Measurements from ENCODE around the gene KCTD13.
"Not testable (repeated sequence)": the region's sequence is repeated elsewhere in the genome, so short reads cannot be mapped to it uniquely, and the experiment has no call there.

Gene KCTD13

DNA sequence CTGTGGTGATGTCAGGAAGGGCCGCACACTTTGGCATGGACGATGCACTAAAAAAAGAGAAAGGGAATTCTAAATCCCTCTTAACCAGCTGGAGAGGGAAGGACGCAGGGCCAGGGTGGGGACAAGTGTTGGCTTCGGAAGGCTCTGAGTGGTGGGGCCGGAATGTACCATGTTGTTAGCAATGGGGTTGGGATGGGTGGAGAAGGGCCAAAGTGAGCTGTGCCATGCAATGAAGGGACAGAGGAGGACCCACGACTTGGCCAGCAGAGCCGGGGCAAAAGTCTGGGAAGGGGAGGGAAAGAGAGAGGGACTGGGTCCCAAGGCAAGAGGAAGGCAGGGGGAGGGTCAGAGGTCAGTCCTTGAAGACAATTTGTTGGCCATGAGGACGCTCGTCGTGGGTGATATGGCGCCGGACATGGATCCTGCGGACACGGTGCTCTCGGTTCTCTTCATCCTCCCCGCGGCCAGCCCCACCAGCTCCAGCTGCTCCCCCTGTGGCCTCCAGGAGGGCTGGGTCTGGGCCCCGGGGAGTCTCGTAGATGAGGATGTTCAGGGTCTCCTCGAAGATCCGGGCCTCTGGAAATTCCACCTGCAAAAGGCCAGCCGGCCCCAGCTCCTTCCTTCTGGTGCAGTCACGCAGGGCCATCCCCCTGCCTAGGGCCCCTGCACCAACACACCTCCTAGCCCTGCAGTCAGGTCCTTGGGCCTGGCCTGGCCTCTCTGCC, 19.3 kb downstream of the KCTD13 start:
- DNase-seq: no peak

DNA sequence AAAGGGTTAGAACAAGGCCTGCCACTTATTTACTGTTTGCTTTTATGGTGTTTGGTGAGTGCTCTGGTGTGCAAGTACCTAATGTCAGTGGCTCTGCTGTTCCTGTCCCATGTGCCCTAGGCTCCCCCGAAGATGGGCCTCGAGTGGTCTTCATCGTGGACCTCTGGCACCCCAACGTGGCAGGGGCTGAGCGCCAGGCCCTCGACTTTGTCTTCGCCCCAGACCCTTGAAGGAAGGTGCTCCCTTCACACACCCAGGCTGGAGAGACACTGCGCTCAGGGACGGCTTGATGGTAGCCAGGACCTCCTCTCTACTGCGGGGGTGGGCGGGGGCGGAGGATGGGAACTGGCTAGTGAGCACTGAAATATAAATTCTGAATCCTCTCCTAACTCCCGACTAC, 20.4 kb downstream of the KCTD13 start:
- no peak for DNase-seq

DNA sequence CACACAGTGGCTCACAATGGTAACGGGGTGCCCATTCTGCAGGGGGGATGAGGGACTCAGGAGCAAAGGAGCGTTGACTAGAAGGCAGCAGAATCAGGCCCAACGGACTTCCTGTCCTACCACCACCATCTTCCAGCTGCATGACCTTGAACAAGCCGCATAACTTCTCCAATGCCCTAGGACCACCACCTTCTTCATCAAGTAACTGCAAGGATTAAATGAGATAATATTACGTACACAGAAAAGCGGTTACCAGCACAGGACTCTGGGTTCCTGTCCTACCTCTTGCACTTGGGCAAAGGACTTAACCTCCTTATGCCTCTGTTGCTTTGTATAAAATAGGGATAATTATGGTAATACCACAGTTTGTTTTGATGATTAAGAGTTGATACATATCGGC, 21.1 kb downstream of the KCTD13 start:
- DNase-seq: no peak

DNA sequence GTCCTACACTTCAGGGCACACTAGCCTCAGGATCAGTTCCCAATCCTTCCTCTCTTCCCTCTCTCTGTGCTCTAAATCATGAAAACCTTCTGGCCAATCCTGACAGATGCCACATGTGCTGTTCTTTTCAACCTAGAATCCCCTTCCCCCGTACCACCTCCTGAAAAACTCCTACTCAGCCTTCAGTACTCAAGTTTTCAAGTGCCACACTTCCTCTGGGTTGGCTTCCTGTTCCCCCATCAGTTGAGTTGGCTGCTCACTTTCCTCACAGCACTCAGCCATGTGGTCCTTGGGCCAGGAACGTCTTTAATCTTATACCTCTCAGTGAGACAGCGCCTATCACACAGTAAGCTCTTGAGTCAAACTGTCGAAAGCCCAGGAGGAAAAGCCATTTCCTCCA, 22.4 kb downstream of the KCTD13 start:
- DNase-seq: no peak

DNA sequence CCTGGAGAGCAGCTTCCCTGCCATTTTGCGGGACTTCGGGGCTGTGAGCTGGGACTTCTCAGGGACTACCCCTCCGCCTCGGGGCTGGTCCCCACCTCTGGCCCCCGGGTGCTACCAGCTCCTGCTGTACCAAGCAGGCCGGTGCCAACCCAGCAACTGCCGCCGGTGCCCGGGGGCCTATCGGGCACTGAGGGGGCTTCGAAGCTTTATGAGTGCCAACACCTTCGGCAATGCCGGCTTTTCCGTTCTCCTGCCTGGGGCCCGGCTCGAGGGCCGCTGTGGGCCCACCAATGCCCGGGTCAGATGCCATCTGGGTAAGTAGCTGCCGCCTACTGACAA, 24.4 kb downstream of the KCTD13 start:
- no peak for DNase-seq

DNA sequence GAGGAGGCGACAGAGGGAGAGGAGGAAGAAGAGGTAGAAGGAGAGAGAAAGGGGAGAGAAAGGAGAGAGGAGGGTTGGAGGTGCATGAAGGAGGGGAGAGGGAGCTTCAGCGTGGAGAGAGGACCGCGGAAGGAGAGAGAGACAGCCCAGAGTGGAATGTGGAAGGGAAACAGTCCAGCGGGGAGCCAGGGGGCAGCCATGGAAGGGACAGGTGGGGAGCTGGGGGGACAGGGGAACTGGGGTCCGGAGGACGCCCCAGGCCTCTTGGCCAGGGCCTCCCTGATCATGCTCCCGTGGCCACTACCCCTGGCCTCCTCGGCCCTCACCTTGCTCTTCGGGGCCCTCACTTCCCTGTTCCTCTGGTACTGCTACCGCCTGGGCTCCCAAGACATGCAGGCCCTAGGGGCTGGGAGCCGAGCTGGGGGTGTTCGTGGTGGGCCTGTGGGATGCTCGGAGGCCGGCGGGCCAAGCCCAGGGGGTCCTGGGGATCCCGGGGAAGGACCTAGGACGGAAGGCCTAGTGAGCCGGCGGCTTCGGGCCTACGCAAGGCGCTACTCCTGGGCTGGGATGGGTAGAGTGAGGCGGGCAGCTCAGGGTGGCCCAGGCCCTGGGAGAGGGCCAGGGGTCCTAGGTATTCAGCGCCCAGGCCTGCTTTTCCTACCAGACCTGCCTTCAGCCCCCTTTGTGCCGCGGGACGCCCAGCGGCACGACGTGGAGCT, 25.0 kb downstream of the KCTD13 start:
- DNase-seq: no peak

DNA sequence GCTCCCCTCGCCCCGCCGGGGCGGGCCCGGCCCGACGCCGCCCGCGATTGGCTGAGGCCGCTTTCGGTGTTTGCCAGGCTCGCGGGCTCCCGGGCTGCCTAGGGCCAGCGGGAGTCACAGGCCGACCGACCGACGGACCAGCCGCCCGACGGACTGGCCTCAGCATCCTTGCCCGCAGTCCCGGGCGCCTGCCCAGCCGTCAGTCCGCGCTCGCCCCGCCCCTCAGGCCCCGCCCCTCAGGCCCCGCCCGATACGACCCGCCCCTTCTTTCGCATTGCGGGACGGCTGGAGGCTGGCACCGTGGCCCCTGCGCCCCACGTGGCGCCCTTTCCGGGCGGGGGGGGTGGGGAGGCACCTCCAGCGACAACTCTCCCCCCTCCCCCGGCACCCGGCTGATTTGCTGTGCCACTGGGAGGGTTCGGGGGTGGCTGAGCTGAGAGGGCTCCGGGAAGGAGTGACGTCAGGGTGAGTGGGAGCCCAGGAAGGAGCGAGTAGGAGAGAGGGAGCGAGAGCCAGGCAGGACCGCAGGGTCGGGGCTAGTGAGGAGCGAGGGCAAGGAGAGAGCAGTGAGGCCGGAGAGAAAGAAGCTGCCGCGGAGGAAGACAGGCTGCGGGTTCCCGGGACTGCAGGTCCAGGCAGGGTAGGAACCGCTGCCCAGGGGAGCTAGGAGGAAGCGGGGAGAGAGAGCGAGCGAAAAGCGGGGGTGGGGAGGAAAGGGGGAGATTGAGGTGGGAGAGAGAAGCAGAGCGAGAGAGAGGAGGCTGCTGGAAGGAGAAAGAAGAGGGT, 25.7 kb downstream of the KCTD13 start, which contains the start of gene ASPHD1:
TSS of gene ASPHD1 (plus strand) at position 387 of the 786 bp plus-strand sequence. CDS start 484 bp downstream, outside the sequence.
- DNase-seq: no peak

DNA sequence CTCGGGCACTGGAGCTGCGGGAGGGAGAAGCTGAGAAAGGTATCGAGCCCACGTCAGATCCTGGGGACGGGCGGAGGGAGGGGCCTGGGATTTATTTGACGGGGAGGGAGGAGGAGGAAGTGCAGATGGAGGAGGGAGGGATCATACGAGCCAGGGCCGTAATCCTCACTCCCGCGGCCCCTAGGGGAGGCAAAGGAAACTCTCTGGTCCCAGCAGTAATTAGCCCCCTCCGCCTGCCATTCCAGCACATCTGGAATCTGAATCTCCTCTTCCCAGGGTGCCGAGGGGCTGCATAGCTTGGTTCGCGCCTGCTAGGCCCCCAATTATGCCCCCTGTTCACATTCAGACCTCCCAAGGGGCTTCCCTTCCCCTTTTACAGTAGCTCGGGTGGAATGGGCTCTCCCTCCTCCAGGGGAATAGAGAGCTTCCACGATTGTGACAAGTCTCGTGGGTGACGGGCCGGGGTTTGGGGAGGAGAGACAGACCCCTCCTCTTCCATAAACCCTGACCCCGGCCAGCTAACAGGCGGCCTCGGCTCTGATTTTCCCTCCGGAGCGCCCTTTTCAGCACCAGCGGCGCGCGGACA, 26.4 kb downstream of the KCTD13 start, which contains the start of gene SEZ6L2:
TSS of gene SEZ6L2 (minus strand) at position 35 of the 586 bp plus-strand sequence. CDS start 531 bp downstream, outside the sequence.
- peak; percentile 85 for DNase-seq

DNA sequence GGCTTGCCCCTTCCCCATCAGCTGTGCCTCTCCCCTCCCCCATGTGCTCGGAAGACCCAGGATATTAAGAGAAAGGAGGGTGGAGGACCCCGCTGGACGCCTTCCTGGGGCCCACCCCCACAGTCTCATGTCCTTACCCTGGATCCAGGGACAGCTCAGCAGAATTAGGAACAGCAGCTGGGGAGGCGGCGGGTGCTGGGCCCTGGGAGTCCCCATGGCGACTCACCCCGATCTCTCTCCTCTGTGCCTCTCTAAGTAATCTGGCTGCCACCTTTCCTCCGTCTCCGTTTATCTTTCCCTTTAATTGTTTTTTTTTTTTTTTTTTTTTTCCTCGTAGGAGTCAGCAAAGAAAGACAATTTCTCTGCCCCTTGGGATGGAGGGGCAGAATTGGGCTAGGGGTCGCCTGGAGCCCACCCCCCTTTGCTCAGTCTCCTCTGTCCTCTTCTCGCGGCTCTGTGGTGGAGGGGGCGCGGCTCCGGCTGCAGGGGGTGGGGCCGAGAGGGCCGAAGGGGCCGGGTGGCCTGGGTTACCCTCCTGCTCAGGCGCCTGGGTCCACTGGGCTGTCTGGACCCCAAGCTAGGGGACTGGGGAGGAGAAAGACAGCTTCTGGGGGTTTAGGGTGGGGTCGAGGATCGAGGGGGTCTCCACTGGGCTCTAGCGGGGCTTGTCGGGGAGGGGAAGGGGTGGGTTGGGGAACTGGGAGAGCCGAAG, 27.1 kb downstream of the KCTD13 start:
- DNase-seq: no peak

DNA sequence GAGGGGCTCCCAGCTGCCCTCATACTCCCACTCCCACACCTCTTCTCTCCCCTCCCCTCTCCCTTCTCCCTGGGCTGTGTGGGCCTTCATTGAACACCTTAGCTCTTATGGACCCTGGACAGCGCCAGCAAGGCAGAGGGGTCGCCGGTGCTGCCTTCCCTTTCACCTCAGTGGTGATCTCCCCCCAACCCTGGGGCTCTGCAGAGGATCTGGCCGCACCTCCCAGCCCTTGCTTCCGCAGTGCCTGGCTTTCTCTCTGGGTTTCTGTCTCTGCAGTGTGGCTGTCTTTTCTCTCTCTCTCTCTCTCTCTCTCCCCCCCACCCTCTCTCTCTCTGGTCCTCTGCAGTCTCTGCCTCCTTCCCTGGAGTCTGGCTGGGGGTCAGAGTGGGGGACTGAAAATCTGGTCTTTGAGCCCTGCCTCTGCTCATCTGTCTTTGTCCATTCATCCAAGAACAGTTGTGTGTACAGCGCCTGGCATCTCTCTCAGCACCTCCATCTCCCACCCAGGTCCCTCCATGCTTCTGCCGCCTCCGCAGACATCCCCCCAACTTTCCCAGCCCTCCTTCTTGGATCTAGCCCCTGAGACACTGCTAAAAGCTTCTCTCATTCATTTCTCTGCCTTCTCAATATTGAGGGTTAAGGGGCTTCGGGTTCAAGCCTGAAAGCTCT, 27.8 kb downstream of the KCTD13 start:
- no peak for DNase-seq

DNA sequence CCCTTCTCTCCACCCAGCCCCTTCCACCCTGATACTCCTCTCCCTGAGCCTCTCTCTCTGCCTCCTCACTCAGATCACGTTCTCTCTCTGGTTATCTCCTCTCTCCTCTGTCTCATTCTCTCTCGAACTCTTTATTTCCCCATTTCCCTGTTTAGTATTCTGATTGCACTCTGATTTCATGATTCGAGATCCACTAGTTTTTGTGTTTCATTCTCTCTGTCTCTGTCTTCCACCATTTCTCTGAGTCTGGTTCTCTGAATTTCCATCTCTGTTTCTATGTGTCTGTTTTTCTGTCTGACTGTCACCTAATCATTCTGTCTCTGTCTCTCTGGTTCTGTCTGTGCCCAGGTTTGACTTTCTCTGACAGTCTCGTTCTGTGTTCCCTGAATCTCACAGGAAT, 28.7 kb downstream of the KCTD13 start:
- DNase-seq: no peak

DNA sequence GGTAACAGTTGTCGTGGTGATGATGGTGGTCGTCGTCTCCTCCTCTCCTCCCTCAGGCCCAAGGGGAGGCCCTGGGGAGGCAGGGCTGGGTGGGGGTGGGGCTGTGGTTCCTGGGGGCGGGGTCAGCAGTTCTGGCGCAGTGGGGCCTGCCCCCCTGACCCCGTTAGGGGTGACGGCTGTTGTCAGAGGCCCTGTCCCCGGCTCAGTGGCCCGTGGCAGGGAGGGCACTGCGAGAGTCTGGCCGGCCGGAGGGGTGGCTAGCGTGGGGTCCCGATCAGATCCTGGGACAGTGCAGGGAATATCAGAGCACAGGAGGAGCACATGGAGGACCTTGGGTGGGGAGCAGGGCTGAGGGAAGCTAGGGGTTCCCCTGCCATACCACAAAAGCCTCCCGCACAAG, 29.2 kb downstream of the KCTD13 start:
- no peak for DNase-seq

DNA sequence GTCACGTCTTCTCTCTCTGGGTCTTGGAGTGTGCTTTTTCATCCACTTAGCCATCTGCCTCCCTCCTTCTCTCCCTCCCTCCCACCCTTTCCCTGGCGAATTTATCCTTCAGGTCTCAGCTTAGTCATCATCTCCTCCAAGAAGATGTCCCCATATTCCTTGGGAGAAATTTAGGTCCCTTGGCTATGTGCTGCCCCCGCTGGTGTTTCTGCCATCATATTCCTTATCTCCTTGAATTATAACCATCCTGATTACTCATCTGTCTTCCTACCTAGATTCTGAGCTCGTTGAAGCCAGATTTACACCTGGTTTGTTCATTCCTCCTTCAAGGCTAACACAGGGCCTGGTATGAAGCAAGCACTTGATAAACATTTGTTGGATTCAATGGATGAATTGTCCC, 31.7 kb downstream of the KCTD13 start:
- no peak for DNase-seq

DNA sequence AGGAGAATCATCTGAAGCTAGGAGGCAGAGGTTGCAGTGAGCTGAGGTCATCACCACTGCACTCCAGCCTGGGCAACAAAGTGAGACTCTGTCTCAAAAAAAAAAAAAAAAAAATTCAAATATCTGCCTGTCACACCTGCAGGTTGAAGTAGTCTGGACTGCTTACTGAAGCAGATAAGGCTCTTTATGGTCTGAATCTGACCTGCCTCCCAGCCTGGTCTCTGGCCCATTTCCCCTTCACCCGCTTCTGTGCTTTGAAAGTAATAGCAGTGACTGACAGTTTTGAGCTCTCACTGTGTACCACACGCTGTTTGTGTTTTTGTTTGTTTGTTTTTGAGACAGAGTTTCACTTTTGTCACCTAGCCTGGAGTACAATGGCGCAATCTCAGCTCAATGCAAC, 32.5 kb downstream of the KCTD13 start:
- DNase-seq: no peak

DNA sequence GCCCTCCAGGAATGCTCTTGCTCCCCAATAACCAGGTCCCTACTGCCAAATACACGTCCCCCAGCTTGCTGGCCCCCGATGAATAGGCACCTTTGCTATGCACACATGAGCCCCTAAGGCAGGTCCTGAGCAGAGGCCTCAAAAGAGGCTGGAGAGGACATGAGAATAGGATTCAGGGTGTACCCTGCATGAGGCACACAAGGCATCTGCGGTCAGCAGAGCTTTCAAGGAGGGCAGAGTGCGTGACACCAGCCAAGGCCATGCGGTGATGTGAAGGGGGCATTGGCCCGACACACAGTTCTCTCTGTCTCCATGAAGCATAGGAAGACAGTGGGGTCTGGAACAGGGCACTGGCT, 33.6 kb downstream of the KCTD13 start:
- no peak for DNase-seq

DNA sequence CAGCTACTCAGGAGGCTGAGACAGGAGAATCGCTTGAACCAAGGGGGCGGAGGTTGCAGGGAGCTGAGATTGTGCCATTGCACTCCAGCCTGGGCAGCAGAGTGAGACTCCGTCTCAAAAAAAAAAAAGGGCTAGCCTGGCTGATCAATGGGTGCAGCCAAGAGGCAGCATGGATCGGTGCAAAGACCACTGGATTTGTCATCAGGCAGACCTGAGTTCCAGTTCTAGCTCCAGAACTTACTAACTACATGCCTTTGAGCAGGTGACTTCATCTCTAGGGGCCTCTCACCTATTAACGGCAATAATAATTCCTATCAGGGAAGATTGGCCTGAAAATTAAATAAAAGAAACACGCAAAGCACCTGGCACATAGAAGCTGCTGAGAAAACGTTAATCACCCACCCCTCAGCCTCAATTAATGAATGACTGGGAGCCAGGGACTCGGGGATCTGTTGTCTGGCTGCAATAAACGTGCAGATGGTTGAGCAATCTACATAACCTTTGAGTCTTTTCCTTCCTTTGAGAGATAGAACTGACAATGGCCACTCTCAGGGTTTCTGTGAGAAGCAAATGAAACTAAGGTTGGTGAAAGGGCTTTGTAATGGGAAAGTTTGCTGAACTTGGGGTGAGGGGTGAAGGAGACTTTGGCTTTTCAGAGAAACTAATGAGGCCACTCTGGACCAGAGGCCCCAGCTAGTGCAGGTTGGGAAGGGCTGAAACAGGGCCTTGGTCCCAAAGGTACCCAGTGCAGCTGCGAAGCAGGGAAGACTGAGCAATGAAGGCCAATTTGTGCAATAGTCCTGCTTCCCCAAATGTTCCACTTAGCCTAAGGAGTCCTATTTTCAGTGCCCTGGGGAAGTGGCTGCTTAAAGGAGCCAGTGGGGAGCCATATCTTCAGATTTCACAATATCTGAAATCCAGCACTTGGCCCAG, 34.2 kb downstream of the KCTD13 start:
- no peak for DNase-seq

DNA sequence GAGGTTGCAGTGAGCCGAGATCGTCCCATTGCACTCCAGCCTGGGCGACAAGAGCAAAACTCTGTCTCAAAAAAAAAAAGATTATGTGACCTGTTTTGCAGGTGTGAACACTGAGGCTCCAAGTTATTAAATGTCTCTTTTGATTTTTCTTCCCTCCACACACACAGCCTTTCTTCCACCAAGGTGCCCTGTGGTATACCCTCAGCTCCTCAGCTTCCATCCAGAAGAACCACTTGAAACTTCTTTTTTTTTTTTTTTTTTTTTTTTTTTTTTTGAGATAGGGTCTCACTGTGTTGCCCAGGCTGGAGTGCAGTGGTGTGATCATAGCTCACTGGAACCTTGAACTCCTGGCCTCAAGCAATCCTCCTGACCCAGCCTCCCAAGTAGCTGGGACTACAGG, 36.7 kb downstream of the KCTD13 start:
- DNase-seq: not testable (repeated sequence)

DNA sequence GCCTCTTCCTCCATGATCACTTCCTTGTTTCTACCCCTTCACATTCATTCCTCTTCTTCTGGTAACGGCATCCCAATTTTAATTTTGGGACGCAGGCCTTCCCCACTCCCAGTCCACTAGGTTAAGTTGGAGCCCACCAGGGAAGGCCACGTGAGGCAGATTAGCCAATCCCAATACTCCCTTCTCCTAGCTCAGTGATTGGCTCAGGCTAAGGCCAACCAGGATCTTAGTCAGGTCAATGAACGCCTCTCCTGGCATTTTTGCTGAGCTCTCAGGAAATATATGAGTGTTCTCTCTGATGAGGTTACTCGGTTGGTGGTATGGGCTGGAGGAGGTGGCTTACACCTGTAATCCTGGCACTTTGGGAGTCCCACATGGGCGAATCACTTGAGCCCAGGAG, 42.0 kb downstream of the KCTD13 start:
- DNase-seq: no peak

DNA sequence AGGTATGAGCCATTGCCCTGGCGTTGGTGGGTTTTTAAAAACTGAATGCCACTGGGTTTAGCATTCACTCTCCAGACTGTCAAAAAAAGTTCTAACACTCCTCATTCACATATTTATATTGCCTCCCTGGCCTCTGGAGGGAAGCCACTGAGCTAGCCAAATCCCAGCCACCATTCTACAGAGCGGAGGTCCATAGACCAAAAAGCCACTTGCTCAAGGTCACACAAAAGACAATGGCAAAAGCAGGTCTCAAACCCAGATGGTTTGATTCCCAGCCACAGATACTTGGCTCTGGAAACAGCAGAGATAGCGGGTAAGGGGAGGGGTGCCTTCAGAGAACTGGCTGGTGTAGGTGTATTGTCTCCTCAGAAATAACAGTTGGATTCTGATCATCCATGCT, 45.0 kb downstream of the KCTD13 start:
- DNase-seq: no peak

DNA sequence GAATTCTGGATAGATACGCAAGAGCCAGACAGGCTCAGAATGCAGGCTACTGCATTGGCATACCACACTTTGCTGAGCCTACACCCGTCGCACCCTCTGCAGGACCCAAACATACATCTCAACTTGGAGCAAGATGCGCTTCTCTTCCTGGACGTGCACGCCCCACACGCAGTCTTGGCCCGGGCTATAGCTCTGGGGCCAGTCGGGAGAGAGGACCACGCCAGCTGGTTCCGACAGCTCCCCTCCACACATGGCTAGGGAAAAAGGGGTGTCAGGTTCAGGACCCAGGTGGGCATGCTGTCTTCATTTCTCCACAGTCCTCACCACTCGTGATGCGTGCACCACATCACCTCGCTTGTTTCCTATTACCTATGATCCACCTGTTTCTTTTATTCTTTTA, 47.9 kb downstream of the KCTD13 start:
- DNase-seq: no peak
